Epithelial cell of esophagus (primary cell): ENCODE results near the gene FTCD.

Experiments
- DNase-seq: peaks from one replicate; pipeline ENCODE4 v3.0.0; 2010; ENCODE audit warnings: low read depth
- H3K4me3 ChIP-seq: 2 replicates; pipeline ENCODE4 v1.5.1; 2011; ENCODE audit warnings: mild to moderate bottlenecking, low read length, control low read depth
- TF ChIP-seq, protein P1 (sequence below): IDR thresholded peaks from 2 replicates; pipeline ENCODE4 v1.5.1; 2011; ENCODE audit warnings: low read depth, mild to moderate bottlenecking, low read length, control low read depth, inconsistent platforms; ENCODE audit not compliant: insufficient read depth; ENCODE audit errors: missing control alignments

The FTCD gene

DNA sequence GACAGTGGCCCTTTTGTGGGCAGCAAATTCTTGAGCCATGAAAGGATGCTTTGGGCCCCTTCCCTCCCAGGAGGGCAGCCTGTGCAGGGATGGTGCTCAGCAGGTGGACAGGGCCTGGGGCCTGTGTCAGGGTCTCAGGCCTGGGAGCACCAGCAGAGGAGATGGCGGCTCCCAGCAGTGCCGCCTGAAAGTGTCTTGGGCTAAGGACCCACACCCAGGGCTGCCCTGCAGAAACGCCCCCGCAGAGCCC, 23.9 kb downstream of the FTCD start:
- TF ChIP-seq, protein P1, sequence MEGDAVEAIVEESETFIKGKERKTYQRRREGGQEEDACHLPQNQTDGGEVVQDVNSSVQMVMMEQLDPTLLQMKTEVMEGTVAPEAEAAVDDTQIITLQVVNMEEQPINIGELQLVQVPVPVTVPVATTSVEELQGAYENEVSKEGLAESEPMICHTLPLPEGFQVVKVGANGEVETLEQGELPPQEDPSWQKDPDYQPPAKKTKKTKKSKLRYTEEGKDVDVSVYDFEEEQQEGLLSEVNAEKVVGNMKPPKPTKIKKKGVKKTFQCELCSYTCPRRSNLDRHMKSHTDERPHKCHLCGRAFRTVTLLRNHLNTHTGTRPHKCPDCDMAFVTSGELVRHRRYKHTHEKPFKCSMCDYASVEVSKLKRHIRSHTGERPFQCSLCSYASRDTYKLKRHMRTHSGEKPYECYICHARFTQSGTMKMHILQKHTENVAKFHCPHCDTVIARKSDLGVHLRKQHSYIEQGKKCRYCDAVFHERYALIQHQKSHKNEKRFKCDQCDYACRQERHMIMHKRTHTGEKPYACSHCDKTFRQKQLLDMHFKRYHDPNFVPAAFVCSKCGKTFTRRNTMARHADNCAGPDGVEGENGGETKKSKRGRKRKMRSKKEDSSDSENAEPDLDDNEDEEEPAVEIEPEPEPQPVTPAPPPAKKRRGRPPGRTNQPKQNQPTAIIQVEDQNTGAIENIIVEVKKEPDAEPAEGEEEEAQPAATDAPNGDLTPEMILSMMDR = no peak
- no peak overlapping the region for H3K4me3 ChIP-seq
- no peak for DNase-seq

DNA sequence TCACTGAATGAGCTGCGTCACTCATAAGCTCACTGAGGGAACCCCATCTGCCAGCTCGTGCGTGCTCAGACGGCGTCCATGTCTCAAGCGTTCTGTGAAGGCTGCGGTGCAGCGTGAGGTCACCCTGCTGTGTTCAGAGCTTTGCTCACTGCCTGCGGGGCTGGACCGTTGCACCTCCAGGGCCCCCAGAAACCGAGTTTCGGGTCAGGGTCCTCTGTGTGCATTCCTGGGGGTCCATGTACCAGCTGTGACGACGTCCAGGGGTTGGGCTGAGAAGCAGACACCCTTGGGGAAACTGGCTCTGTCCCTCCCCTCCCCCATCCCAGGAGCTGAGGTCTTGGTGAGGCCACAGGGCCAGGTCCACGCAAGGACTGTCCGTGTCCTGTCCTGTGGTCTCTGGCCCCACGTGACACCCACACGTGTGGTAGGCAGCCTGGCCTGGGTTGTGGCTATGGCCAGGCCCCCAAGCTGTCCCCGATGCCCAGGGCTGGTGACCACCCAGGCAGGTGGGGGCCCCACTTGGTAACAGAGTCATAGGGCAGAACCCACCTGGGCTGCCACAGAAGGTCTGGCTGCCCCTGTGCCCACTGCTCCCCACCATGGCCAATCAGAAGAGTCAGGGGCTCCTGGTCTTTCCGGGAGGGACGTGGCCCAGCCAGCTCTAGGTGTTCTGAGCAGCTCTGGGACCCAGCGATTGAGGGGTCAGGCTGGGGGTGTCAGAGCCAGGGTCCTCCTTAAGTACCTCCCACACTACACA, 24.4 kb downstream of the FTCD start:
- H3K4me3 ChIP-seq = no peak overlapping the region
- TF ChIP-seq, protein P1 = no peak
- no peak for DNase-seq

DNA sequence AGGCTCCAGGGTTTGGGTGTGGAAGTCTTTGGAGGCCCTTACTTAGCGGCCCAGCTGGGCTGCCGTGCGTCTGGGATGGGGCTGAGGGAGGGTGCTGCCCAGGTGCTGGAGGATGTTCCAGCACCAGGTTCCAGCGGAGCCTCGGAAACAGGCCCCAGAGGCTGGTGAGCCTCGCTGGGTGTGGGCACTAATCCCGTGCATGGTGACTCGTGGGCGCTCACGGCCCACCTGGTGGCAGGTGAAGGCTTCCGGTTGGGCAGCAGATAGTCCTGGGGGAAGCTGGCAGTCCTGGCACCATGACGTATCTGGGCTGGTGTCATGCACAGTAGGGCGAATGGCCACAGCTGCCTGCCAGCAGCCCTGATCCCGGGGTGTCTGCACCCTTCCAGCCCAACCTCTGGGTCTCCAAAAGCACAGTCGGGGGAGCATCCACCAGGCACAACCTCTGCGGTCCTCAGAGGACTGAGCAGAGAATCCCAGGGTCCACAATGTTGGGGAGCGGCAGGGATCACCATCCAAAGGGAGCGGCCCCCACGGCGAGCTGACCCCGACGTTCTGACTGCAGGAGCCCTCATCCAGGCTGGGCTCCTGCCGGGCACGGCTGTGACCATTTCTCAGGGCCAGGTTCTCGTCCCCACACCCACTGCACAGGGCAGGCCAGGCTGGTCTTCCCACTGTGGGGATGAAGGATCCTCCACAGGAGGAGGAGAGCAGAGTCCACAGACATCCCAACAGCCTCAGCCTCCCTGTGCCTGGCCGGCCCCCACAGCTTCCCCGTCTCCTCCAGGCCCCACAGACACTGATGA, 25.3 kb downstream of the FTCD start:
- DNase-seq = no peak
- no peak overlapping the region for H3K4me3 ChIP-seq
- TF ChIP-seq, protein P1 = no peak

DNA sequence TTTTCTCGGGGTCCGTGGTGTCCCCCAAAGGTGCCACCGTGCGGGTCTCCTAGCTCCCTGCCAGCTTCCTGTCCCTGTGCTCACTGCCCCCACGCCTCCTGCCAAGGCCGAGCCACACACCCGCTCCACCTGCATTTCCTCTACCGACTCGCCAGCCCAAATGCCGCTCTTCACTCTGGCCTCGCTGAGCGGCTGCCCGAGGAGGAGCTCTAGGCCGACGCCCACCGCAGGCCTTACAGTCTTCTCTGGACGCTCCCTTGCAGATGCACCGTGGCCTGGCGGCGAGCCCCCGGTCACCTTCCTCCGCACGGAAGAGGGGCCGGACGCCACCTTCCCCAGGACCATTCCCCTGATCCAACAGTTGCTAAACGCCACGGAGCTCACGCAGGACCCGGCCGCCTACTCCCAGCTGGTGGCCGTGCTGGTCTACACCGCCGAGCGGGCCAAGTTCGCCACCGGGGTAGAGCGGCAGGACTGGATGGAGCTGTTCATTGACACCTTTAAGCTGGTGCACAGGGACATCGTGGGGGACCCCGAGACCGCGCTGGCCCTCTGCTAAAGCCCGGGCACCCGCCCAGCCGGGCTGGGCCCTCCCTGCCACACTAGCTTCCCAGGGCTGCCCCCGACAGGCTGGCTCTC, 26.3 kb downstream of the FTCD start:
- no peak overlapping the region for H3K4me3 ChIP-seq
- TF ChIP-seq, protein P1 = no peak
- DNase-seq = no peak

- H3K4me3 ChIP-seq = no peak overlapping the region
- TF ChIP-seq, protein P1 = no peak
- DNase-seq = no peak
These were observed 27.1 kb downstream of the FTCD start for GRCh38 chr21:46128106-46128932.

DNA sequence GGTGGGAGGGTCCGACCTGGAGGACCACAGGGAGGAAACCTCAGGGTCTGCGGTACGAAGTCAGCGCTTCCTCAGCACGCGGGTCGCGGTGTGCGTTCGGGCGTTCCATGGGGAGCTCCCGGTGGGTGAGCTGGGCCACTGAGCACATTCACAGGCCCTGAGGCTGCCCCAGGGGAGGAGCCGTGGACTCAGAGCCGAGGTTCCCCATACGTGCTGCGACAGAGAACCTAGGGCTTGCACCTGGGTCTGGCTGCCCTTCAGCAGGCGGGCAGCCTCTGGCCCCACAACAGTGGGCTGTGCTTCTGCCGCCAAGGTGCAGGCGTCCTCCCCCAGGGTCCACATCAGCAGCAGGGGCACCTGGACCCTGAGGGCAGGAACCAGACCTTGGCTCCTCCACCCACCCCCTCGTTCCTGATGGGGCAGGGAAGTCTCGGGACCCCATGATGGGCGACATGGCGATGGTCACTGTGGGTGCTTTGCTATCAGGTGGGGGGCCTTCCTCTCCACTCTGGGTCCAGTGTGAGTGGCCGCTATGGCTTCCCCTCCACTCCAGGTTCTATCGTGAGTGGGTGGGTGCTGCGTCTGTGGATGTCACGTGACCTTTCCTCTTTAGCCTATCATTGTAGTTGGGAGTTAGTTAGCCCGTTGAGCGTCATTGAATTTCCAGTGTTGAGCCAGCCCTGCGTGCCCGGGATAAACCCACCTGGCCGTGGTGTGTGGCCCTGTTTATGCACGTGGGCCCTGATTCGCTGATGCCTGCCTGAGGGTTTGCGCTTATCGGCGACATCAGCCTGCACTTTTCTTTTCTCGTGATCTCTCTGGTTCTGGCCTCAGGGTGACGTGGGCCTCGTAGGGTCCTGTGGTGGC, 27.9 kb downstream of the FTCD start:
- no peak for DNase-seq
- no peak overlapping the region for H3K4me3 ChIP-seq
- TF ChIP-seq, protein P1 = no peak
